Measurements from ENCODE around the gene NMB. TPM values are rescaled to one million over a fixed set of nuclear protein-coding genes. Genes with fewer than 3 reads are reported as not detected.
A peak's percentile ranks its signal among the peaks of the same experiment; 100 is the strongest.

NMB gene
- total RNA-seq, 2 donors from 2014 or later, result 6.3 to 8.8 TPM

DNA sequence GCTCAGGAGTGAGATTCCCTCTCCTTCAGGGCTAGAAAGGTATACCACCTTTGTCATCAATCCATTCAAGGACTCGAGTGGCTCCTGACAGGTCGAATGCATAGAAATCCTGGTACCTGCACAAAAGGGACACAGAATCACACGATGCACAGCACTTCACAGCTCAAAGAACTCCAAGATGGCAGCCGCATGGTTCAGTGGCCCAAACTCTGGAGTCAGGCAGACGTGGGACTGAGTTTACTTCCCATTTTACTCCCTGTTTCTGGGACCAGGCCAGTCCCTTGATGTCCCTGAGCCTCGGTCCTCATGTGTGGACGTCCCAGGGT, 4.5 kb downstream of the NMB start:
- Histone ChIP-seq H3K9me3 (no peaks in the 10 kb centered on the region), H3K4me3 (peak overlapping the region; percentile 21 to 57), H3K36me3 (replicated peaks in 1 of 2; ENCODE audit: insufficient read depth in 1 of 2, low read depth in 2 of 2) (no peaks in the 10 kb centered on the region), H3K4me1 (peaks cover 58% of the 10 kb centered on the region), H3K27ac (peak overlapping the region; percentile 68 to 90 (median 85)), H3K27me3 (no peaks in the 10 kb centered on the region)
- no peak for TF ChIP-seq POLR2A (IDR thresholded peaks at IDR 0.05)
- TF ChIP-seq, protein P1, sequence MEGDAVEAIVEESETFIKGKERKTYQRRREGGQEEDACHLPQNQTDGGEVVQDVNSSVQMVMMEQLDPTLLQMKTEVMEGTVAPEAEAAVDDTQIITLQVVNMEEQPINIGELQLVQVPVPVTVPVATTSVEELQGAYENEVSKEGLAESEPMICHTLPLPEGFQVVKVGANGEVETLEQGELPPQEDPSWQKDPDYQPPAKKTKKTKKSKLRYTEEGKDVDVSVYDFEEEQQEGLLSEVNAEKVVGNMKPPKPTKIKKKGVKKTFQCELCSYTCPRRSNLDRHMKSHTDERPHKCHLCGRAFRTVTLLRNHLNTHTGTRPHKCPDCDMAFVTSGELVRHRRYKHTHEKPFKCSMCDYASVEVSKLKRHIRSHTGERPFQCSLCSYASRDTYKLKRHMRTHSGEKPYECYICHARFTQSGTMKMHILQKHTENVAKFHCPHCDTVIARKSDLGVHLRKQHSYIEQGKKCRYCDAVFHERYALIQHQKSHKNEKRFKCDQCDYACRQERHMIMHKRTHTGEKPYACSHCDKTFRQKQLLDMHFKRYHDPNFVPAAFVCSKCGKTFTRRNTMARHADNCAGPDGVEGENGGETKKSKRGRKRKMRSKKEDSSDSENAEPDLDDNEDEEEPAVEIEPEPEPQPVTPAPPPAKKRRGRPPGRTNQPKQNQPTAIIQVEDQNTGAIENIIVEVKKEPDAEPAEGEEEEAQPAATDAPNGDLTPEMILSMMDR (IDR thresholded peaks at IDR 0.05), result no peak
- intact Hi-C loops (cut with DNase I), result loop anchor here (10.0 kb wide), 1 partner anchor 271 kb away; no protein-coding TSS in a partner anchor
- no peak for DNase-seq
- WGBS, 2 donors, result 9 to 18% methylated on average over 2 to 7 of the region's 7 CpGs
- ATAC-seq, result no peak

DNA sequence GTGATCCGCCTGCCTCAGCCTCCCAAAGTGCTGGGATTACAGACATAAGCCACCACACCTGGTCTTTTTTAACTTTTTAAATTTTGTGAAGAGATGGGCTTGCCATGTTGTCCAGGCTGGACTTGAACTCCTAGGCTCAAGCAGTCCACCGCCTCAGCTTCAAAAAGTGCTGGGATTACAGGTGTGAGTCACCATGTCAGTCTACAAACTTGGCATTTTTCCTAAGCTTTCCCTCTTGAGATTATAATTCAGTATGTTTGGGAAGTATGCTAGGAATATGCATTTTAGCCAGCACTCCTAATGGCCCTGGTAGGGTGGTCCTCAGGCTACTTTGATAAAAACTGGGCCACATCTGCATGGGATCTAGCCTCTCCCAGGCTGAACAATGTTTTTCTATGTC, 8.3 kb downstream of the NMB start:
- no peak for ATAC-seq
- Histone ChIP-seq H3K9me3 (no peaks in the 10 kb centered on the region), H3K4me1 (peaks cover 36% of the 10 kb centered on the region), H3K27me3 (no peaks in the 10 kb centered on the region), H3K4me3 (no peak overlapping the region), H3K27ac (no peak overlapping the region), H3K36me3 (replicated peaks in 1 of 2; ENCODE audit: insufficient read depth in 1 of 2, low read depth in 2 of 2) (peaks cover 3 to 14% of the 10 kb centered on the region in 2 donors)
- no peak for DNase-seq
- WGBS, 2 donors, result 100% methylated on average over 2 of the region's 2 CpGs
- TF ChIP-seq, protein P1 (IDR thresholded peaks at IDR 0.05), result no peak
- TF ChIP-seq POLR2A (IDR thresholded peaks at IDR 0.05), result no peak
- intact Hi-C loops (cut with DNase I), result loop anchor here (10.0 kb wide), 2 partner anchors 55 to 275 kb away; no protein-coding TSS in a partner anchor

DNA sequence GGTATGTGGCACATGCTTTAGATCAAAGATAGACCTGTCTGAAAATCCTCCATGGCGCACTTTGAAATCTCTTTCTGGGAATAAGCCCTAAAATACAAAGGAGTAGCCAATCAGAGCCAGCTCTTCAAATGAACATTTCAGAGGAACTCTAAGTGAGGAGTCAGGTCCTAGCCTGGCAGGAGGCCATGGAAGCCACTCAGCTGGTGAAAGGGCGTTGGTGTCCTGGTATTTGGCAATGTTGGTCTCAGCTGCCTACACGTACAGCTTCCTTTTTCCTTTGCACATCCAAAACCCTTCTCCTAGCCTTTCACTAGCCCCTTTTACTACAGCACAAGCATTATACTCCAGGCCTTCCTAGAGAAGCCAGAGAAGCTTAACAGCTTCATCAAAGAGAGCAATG, 9.5 kb downstream of the NMB start:
- H3K4me3 ChIP-seq, result no peak overlapping the region
- ATAC-seq (no peak), DNase-seq (peak in 2 of 4 donors; percentile 28 to 45)
- H3K9me3 ChIP-seq, result no peaks in the 10 kb centered on the region
- H3K36me3 ChIP-seq (replicated peaks in 1 of 2; ENCODE audit: insufficient read depth in 1 of 2, low read depth in 2 of 2), result peaks cover 3 to 20% of the 10 kb centered on the region in 2 donors
- intact Hi-C loops (cut with DNase I), result loop anchor here (10.0 kb wide), 1 partner anchor 54 kb away; no protein-coding TSS in a partner anchor
- no peak for TF ChIP-seq POLR2A (IDR thresholded peaks at IDR 0.05)
- TF ChIP-seq, protein P1 (IDR thresholded peaks at IDR 0.05), result no peak
- H3K4me1 ChIP-seq, result peaks cover 33% of the 10 kb centered on the region
- H3K27ac ChIP-seq, result no peak overlapping the region
- no peaks in the 10 kb centered on the region for H3K27me3 ChIP-seq
- 49 to 56% methylated on average over 3 of the region's 3 CpGs for WGBS, 2 donors

DNA sequence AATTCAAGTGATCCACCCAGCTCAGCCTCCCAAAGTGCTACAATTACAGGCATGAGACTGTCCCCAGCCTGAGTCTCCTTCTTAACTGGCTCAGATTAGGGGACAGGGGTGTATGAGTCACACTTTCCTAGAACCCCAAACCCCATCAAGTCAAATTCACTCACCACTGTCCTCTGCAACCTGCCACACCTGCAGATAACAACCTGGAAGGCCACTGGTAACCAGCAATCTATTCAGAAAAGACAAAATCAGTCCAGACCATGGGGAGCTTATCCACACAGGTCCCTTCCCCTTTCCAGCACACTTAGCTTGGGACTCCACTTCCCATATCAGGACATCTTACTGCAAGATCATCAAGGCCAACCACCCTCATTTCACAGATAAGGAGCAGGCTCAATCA, 10.3 kb downstream of the NMB start:
- intact Hi-C loops (cut with DNase I), result loop anchor here (10.0 kb wide), 1 partner anchor 53 kb away; no protein-coding TSS in a partner anchor
- no peaks in the 10 kb centered on the region for H3K9me3 ChIP-seq
- DNase-seq, result no peak
- H3K27ac ChIP-seq, result no peak overlapping the region
- no peak for TF ChIP-seq POLR2A (IDR thresholded peaks at IDR 0.05)
- TF ChIP-seq, protein P1 (IDR thresholded peaks at IDR 0.05), result no peak
- H3K4me3 ChIP-seq, result no peak overlapping the region
- H3K4me1 ChIP-seq, result peaks cover 25% of the 10 kb centered on the region
- no peaks in the 10 kb centered on the region for H3K27me3 ChIP-seq
- no peak for ATAC-seq
- peaks cover 8 to 25% of the 10 kb centered on the region in 2 donors for H3K36me3 ChIP-seq (replicated peaks in 1 of 2; ENCODE audit: insufficient read depth in 1 of 2, low read depth in 2 of 2)

DNA sequence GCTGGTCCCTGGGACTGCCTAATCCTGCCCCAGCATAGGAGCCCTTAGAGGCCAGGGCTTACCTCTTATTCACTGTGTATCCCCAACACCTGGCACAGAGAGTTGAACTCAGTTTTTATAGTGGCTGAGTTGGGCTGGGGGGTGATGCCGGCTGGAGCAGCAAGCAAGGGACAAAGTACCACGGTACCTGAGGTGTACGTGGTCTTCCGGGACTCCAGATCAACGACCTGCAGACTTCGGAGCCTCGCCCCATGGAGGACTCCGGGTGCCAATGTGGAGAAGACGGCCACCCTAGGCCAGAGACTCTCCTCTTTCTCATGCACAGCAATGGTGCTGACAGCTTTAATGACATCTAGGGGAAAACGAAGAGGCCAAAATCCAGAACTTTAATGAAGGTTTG, 12.0 kb downstream of the NMB start:
- peaks cover 8% of the 10 kb centered on the region for H3K4me1 ChIP-seq
- H3K4me3 ChIP-seq, result no peak overlapping the region
- peaks cover 8 to 31% of the 10 kb centered on the region in 2 donors for H3K36me3 ChIP-seq (replicated peaks in 1 of 2; ENCODE audit: insufficient read depth in 1 of 2, low read depth in 2 of 2)
- no peak overlapping the region for H3K27ac ChIP-seq
- intact Hi-C loops (cut with DNase I), result loop anchor here (10.0 kb wide), 1 partner anchor 51 kb away; no protein-coding TSS in a partner anchor
- TF ChIP-seq, protein P1 (IDR thresholded peaks at IDR 0.05), result no peak
- no peak for TF ChIP-seq POLR2A (IDR thresholded peaks at IDR 0.05)
- ATAC-seq (no peak), DNase-seq (no peak)
- no peaks in the 10 kb centered on the region for H3K27me3 ChIP-seq
- 89 to 90% methylated on average over 10 of the region's 10 CpGs for WGBS, 2 donors
- no peaks in the 10 kb centered on the region for H3K9me3 ChIP-seq
